Mucosa of gallbladder (tissue), 1 donor: Measurements from ENCODE around the gene PC. TPM values are rescaled to one million over a fixed set of nuclear protein-coding genes. Genes with fewer than 3 reads are reported as not detected.

Experiments
- DNase-seq: peaks from one replicate; pipeline ENCODE4 v3.0.0-alpha.2; 2020; ENCODE audit warnings: low spot score
- total RNA-seq: library from RNA; stranded (reverse); gene quantifications from one replicate; pipeline ENCODE4 v1.2.1, GENCODE V29; 2021
- donor health status: DM: no; HTN: no; CAD: no.

PC gene
- total RNA-seq, 1 donor from 2014 or later: 24.7 TPM

GRCh38 chr11:66884443-66884842 lies 73.7 kb downstream of the PC start:
- DNase-seq: no peak

GRCh38 chr11:66883016-66883965 lies 74.9 kb downstream of the PC start:
- peak; percentile 46 for DNase-seq

DNA sequence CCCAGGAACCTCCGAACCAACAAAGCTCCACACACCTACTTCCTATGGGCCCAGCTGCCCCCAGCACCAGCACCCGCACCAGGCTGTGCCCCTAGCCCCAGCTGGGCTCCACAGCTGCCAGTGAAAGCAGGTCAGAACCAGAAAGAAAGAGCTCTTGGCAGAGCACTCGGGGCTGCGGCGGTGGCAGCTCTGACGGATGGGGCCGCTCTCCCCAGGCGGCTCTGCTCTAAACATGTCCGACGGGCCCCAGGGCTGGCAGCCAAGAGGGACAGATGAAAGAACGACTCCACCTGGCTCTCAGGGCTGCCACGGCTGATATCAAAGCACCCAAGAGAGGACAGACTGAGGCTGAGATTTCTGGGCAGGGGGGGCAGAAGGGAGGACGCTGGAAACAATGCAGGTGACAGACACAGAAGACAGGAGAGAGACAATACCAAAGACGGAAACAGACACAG lies 75.6 kb downstream of the PC start:
- no peak for DNase-seq

GRCh38 chr11:66881927-66882452 lies 76.2 kb downstream of the PC start:
- DNase-seq: no peak

GRCh38 chr11:66881451-66881835 lies 76.7 kb downstream of the PC start:
- no peak for DNase-seq

GRCh38 chr11:66880496-66881450 lies 77.4 kb downstream of the PC start:
- no peak for DNase-seq

DNA sequence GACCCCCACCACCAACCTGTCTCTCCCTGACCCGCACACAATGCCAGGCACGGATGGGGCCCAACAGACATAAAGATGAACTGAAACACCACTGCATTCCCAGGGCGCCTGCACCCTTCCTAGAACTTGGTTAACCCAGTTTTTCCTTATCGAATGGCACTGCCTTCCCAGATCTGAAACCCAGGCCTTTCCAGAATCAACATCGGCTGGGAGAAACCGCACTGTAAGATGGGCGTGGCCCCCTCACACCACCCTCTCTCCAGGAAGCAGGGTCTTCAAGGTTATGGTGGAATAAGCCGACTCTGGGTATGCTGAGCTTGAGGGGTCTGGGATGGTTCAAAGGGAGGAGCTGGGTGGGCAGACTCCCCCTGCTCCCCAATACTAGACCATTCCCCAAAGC lies 78.2 kb downstream of the PC start:
- DNase-seq: no peak

DNA sequence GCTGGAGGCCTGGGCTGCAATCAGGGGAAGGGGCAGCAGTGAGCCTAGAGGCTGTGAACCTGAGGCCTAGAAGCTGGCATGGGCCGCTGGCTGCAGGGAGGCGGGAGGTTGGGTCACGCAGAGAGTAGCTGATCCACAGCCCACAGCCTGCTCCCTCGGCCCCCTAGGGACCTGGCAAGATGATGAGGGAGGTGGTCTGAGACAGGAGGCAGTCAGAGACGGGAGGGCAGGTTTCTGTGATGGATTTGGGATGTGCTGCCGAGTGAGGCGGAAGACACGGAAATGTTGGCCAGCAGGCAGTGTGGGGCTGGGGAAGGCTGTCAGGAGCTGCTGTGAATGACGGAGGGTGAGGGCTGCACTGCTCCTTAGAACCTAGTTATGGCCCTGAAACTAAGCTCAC lies 78.6 kb downstream of the PC start:
- no peak for DNase-seq

GRCh38 chr11:66879000-66879399 lies 79.2 kb downstream of the PC start:
- DNase-seq: no peak

DNA sequence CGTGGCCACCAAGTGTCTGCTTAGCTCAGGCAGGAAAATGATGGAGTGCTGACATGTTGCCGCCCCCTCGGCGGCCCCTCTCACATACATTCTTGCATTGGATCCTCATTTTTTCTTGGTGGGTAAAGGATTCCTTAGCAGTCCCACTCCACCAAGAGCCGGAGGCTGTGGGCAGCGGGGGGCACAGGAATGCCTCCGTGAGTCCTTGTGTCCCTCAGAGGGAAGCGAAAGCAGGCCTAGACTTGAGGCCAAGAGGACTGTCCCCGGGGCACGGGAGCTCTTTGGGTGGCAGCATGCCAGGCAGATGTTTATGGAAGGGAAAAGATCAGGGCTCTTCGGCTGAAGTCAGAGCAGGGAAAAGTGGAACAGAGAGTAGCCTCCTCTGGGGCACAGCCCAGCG lies 79.7 kb downstream of the PC start:
- no peak for DNase-seq

DNA sequence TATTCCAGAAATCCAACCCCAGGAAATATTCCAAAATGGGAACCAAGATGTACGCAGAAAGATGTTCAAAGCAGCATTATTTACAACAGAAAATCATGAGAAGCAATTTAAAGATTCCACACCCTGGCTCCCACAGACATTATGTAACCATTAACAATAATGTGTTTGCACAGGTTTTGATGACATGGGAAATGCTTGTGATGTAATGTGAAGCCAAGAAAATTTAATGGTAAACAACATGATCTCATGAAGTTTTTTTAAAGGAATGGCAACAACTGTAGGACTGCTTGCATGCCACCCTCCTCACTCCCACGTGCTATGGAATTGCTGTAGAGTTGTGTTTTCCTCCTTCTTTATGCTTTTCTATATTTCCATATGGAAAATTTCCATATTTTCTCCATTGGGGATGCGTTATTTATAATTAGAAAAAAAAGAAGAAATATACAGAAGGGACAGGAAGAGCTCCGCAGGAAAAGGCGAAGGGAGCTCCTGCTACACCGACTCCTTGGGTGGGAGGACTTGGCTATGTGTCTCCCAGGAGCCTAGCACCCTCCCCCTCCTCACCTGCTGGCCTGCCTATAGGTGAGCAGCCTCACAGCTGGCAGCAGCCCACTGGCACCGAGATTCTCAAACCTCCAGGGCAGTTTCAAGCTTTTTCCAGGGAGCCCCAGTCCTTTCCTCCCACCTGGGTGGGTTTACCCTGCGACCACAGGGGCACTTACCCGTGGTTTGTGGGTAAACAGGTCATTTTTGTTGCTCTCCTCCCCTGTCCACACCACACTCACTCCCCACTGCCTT lies 80.4 kb downstream of the PC start:
- no peak for DNase-seq

DNA sequence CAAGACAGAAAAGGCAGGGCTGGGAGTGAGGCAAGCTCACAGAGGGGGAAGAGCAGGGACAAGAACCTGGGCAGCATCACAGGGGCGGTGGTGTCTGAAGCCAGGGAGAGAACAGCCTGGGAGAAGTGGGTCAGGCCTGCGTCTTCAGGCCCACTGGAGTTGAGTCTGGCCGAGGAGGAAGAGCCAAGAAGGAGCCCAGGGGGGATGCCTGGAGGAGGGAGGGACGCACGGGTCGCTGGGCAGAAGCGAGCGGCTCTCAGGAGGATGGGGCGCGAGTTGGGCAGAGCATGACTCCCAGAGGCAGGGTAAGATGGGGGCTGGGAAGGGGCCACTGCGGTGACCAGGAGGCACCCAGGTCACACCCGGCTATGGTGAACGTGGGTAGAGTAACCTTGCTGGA lies 82.8 kb downstream of the PC start:
- DNase-seq: no peak

GRCh38 chr11:66874232-66874631 lies 84.0 kb downstream of the PC start:
- DNase-seq: no peak

DNA sequence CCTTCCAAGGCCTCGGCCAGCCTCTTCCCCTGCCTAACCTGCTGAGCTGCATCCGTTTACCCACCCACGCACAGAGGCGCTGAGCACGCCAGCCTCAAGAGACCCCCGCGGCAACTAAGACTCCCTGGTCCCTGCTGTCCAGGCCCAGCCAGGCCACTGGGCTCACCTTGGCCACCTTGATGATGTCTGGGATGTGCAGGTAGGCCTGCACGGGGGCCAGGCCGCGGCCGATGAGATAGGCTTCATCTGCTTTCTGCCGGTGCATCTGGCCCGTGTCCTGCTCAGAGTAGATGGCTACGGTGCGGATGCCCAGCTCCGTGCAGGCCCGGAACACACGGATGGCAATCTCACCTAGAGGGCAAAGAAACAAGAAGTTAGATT lies 86.7 kb downstream of the PC start:
- DNase-seq: no peak

GRCh38 chr11:66870616-66871520 lies 87.3 kb downstream of the PC start:
- DNase-seq: no peak

DNA sequence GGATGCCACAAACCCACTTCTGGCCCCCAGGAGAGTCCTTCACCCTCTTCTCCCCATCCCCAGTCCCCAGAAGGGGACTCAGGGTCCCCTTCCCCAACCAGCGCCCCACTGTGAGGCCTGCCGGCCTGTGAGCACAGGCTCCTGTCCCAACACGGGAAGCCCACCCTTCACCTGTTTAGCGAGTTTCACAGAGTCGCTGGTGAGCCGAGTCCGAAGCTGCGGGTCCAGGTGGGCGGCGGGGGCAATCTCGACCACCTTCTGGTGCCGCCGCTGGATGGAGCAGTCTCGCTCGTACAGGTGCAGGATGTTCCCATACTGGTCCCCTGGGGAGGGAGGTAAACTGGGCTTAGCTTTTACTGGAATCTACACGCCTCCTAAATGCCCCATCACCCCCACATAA lies 88.1 kb downstream of the PC start:
- DNase-seq: no peak

- DNase-seq: no peak
Measured at GRCh38 chr11:66869567-66869870, 88.7 kb downstream of the PC start.

- peak; percentile 45 for DNase-seq
Measured at GRCh38 chr11:66868726-66869566, 89.2 kb downstream of the PC start.

DNA sequence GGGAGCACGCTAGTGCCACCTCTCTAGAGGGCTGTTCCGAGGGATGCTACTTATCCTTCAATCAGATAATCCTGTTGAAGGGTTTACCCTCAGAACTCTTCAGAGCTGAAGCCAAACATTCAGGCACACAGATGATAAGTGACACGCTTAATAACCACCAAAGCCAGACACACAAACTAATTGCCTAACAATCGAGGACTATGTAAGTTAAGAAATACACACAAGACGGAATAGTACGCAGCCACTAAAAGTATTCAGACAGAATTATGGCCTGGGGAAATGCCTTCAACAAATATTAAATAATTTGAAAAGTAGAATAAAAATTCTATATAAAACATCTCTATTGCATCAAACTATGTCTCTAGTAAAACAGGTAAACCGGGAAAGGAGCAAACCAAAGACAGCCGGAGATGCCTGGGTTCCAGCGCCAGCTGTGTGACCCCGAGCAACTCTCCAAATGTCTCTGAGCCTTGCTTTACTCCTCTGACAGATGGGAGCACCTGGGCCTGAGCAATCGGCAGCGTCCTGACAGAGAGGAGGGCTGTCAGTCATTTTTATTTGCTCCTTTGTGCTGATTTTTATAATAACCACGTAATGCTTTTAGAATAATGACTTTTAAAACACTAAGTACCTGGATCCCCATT lies 90.0 kb downstream of the PC start:
- no peak for DNase-seq
